Fibroblast of lung (primary cell): Measurements from ENCODE around the gene PSEN1. TPM values are rescaled to one million over a fixed set of nuclear protein-coding genes. Genes with fewer than 3 reads are reported as not detected.

Experiments
- DNase-seq, 2 donors: peaks; one replicate each; pipeline versions ENCODE4 v3.0.0 to v3.0.0-alpha.2; 2010; ENCODE audit warnings: low read depth in 2 of 2
- H2AFZ ChIP-seq: 2 replicates; pipeline ENCODE4 v1.5.1; 2012; ENCODE audit warnings: low read length, control low read depth, inconsistent platforms
- H3K27ac ChIP-seq: 2 replicates; pipeline ENCODE4 v1.5.1; 2011; ENCODE audit warnings: low read length, control low read depth; ENCODE audit not compliant: insufficient read depth
- H3K27me3 ChIP-seq: 2 replicates; pipeline ENCODE4 v1.5.1; 2011; ENCODE audit warnings: mild to moderate bottlenecking, low read length; ENCODE audit not compliant: control insufficient read depth, insufficient read depth
- H3K36me3 ChIP-seq: 2 replicates; pipeline ENCODE4 v1.5.1; 2011; ENCODE audit warnings: low read length; ENCODE audit not compliant: control insufficient read depth, insufficient read depth
- H3K4me1 ChIP-seq: 2 replicates; pipeline ENCODE4 v1.5.1; 2011; ENCODE audit warnings: low read length; ENCODE audit not compliant: control insufficient read depth, insufficient read depth; ENCODE audit errors: extremely low read depth
- H3K4me2 ChIP-seq: 2 replicates; pipeline ENCODE4 v1.5.1; 2011; ENCODE audit warnings: low read length, control low read depth; ENCODE audit not compliant: insufficient read depth; ENCODE audit errors: extremely low read depth
- H3K4me3 ChIP-seq, 4 experiments: fragments of 200-600 bp in 1 of 4; sonication (generic) in 1 of 4; replicated peaks in 1 of 4; 2 replicates each; pipeline ENCODE4 v1.5.1; 2011 to 2016; ENCODE audit warnings: low read length in 4 of 4, low read depth in 3 of 4, mild to moderate bottlenecking in 3 of 4, control low read depth in 2 of 4, inconsistent platforms in 1 of 4, mixed read lengths in 1 of 4; ENCODE audit not compliant: insufficient read depth in 1 of 4; ENCODE audit errors: control extremely low read depth in 1 of 4
- H3K79me2 ChIP-seq: 2 replicates; pipeline ENCODE4 v1.5.1; 2012; ENCODE audit warnings: mild to moderate bottlenecking, low read length, inconsistent platforms; ENCODE audit not compliant: control insufficient read depth, insufficient read depth
- H3K9ac ChIP-seq: 2 replicates; pipeline ENCODE4 v1.5.1; 2011; ENCODE audit warnings: mild to moderate bottlenecking, low read length, control low read depth; ENCODE audit not compliant: insufficient read depth
- H3K9me3 ChIP-seq: 2 replicates; pipeline ENCODE4 v1.5.1; 2012; ENCODE audit warnings: low read depth, low read length; ENCODE audit not compliant: control insufficient read depth, insufficient read depth
- H4K20me1 ChIP-seq: 2 replicates; pipeline ENCODE4 v1.5.1; 2011; ENCODE audit warnings: low read length; ENCODE audit not compliant: control insufficient read depth, insufficient read depth; ENCODE audit errors: extremely low read depth
- CTCF ChIP-seq, 2 donors: IDR thresholded peaks in 1 of 2; conservative IDR thresholded peaks in 1 of 2; 1 replicate in 1 of 2; 2 replicates in 1 of 2; pipeline ENCODE4 v1.5.1; 2011 to 2012; ENCODE audit warnings: low read length in 2 of 2, control low read depth in 1 of 2, inconsistent platforms in 1 of 2, low read depth in 1 of 2, mild to moderate bottlenecking in 1 of 2
- EZH2 ChIP-seq: IDR thresholded peaks from 2 replicates; pipeline ENCODE4 v1.5.1; 2012; ENCODE audit warnings: low read length, control low read depth, mild to moderate bottlenecking; ENCODE audit errors: missing control alignments
- polyA plus RNA-seq, 2 donors: library from polyadenylated mRNA; depleted of rRNA in 1 of 2; stranded (reverse) in 1 of 2; unstranded in 1 of 2; fragments of >200 nt; gene quantifications; 2 replicates each; pipeline ENCODE4 v1.2.1, GENCODE V29; 2011 to 2012; ENCODE audit warnings: missing spikeins in 1 of 2
- total RNA-seq: library from RNA; depleted of rRNA; stranded (reverse); fragments of >200 nt; gene quantifications from 2 replicates; pipeline ENCODE4 v1.2.1, GENCODE V29; 2014

PSEN1 gene
- total and polyA plus RNA-seq, 2 donors (not counting 1 experiment from before 2014, with no cell fraction given): 22.0 to 53.7 TPM

DNA sequence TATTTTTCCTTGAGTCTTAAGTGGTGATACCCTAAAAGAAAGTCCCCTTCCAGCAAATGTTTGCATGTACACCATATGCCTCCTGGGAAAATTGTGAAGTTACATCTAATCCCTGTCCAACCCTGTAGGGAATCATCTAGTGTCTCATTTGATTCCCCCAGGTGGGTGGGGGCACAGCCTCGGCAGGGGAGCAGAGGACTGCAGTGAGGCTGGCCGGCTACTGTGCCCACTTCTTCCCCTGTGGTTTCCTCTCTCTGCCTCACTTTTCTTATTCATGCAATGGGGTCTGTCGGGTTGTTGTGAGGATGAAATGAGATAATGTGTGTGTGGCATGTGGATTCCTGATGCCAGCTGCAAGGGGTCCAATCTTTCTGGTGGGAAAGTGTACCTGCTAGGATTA lies 107.0 kb downstream of the PSEN1 start:
- H3K36me3 ChIP-seq: no peaks in the 10 kb centered on the region
- no peak overlapping the region for H3K27ac ChIP-seq
- H2AFZ ChIP-seq: no peak overlapping the region
- H3K79me2 ChIP-seq: no peaks in the 10 kb centered on the region
- H3K9ac ChIP-seq: no peak overlapping the region
- no peaks in the 10 kb centered on the region for H4K20me1 ChIP-seq
- H3K4me2 ChIP-seq: no peak overlapping the region
- no peaks in the 10 kb centered on the region for H3K27me3 ChIP-seq
- no peak overlapping the region for H3K4me3 ChIP-seq
- DNase-seq: no peak
- TF ChIP-seq EZH2 (no peak), CTCF (conservative IDR thresholded peaks at IDR 0.05 in 1 of 2, IDR thresholded peaks at IDR 0.05 in 1 of 2; ENCODE audit: low read depth in 1 of 2, low read length in 2 of 2) (no peak)
- H3K4me1 ChIP-seq: peaks cover 8% of the 10 kb centered on the region
- H3K9me3 ChIP-seq: no peaks in the 10 kb centered on the region

GRCh38 chr14:73243748-73244147 lies 107.4 kb downstream of the PSEN1 start:
- TF ChIP-seq EZH2: no peak
- no peak for TF ChIP-seq CTCF (conservative IDR thresholded peaks at IDR 0.05 in 1 of 2, IDR thresholded peaks at IDR 0.05 in 1 of 2; ENCODE audit: low read depth in 1 of 2, low read length in 2 of 2)
- no peak for DNase-seq
- Histone ChIP-seq H3K36me3 (no peaks in the 10 kb centered on the region), H3K79me2 (no peaks in the 10 kb centered on the region), H3K9me3 (no peaks in the 10 kb centered on the region), H3K4me1 (peaks cover 7% of the 10 kb centered on the region), H3K4me3 (no peak overlapping the region), H3K4me2 (no peak overlapping the region), H3K9ac (no peak overlapping the region), H4K20me1 (no peaks in the 10 kb centered on the region), H3K27ac (no peak overlapping the region), H2AFZ (no peak overlapping the region), H3K27me3 (no peaks in the 10 kb centered on the region)

- Histone ChIP-seq H3K27me3 (no peaks in the 10 kb centered on the region), H3K4me1 (peaks cover 2% of the 10 kb centered on the region), H3K9me3 (no peaks in the 10 kb centered on the region), H3K27ac (no peak overlapping the region), H3K36me3 (no peaks in the 10 kb centered on the region), H3K9ac (no peak overlapping the region), H3K79me2 (no peaks in the 10 kb centered on the region), H2AFZ (no peak overlapping the region), H3K4me2 (peak overlapping the region; percentile 0), H3K4me3 (peak overlapping the region in 2 of 4 experiments; percentile 47 to 61), H4K20me1 (no peaks in the 10 kb centered on the region)
- no peak for TF ChIP-seq CTCF (conservative IDR thresholded peaks at IDR 0.05 in 1 of 2, IDR thresholded peaks at IDR 0.05 in 1 of 2; ENCODE audit: low read depth in 1 of 2, low read length in 2 of 2)
- DNase-seq: no peak
Observed at GRCh38 chr14:73244541-73245290, 108.4 kb downstream of the PSEN1 start.
